NB4 (cell line): ENCODE measurements around the gene LCN2.

Experiments
- CTCF ChIP-seq: IDR thresholded peaks from one replicate; pipeline ENCODE4 v1.5.1; 2012; ENCODE audit warnings: low read depth, low read length
- MAX ChIP-seq: IDR thresholded peaks from 2 replicates; pipeline ENCODE4 v1.6.1; 2011; ENCODE audit warnings: low read depth, low read length
- POLR2A ChIP-seq: IDR thresholded peaks from 2 replicates; pipeline ENCODE4 v1.6.1; 2011; ENCODE audit warnings: mild to moderate bottlenecking; ENCODE audit not compliant: insufficient read length; ENCODE audit errors: extremely low read depth

- TF ChIP-seq POLR2A = no peak
- no peak for TF ChIP-seq CTCF
- TF ChIP-seq MAX = no peak
Observed at GRCh38 chr9:128160603-128160987, 11.3 kb downstream of the LCN2 start.
